HG03457 (cell line): ENCODE data around the gene VLDLR.

ENCODE experiments used
- ATAC-seq: cut with Tn5 transposase; IDR thresholded peaks from one replicate; pipeline ENCODE4 v1.9.1; 2021; ENCODE audit warnings: moderate number of reproducible peaks; ENCODE audit not compliant: unreplicated experiment

The VLDLR gene

GRCh38 chr9:2620919-2621721, 467 bp upstream of the VLDLR start:
- no peak for ATAC-seq

DNA sequence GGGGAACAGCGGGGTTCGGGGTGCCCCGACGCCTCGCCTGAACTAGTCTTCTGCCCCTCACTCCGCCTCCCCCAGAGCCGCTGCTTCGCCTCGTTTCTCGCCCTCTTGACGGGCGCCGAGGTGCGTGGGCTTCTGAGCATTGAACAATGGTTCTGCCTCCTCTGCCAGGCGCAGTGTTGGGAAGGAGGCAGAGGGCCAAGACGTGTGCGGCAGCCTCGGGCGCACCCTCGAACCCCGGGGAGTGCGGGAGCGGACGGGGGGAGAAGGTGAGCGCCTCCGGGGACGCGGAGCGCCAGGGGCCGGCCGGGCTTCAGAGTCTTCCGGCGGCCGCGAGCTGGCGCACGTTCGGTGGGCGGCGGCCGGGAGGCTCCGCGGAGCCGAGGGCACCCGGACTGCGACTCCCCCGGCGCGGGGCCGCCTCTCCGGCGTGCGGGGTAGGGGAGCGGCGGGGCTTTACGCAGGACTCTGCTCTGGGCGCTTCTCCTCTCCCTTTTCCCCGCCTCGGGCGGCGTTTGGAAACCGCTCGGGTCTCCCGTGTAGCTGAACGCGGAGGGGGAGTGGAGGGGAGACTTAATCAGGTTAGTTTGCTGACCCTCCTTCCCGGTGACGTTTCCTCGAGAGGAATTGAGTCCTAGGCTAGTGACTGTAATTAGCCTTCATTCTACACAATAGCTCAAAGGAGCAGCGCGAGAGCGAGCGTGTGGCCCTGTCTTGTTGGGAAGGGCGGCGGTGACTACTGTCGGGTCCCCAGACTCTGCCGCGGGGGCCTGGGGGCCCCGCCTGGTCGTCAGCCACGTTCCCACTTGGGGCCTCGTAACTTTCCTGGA, 1.1 kb downstream of the VLDLR start:
- peak; percentile 15 for ATAC-seq

DNA sequence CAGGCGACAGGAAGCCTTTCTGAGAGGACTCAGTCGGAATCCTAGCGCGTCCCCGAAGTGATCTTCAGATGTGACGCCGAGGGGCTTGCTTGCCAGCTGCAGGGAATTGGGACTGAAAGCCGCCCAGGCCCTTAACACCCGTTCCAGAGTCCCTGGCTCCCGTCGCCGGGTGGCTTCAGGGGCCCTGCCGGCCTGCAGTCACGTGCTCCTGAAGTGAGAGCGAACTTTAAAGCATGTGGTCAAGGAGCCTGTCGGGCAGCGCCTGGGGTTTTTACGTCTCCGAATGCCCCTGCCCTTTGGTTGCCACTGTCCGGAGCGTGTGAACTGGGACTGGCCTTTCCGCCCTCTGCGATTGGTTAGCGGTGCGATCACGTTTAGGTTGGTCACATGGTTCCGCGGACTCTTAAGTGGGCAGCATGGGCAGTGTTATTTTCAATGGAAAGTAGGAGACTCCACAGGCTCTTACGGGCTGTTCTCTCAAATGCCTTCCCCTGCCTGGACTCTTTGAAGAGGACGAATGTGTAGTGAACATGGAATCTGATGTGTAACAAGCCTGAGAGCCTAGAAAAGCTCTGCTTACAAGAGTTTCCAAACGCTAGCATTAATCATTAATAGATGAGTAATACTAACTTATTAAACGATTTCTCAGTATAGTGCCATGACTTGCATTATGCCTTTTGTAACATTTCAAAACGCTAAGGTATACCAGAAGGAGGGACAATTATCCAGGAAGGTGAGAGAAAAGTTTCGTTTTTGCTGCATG, 1.9 kb downstream of the VLDLR start:
- no peak for ATAC-seq

DNA sequence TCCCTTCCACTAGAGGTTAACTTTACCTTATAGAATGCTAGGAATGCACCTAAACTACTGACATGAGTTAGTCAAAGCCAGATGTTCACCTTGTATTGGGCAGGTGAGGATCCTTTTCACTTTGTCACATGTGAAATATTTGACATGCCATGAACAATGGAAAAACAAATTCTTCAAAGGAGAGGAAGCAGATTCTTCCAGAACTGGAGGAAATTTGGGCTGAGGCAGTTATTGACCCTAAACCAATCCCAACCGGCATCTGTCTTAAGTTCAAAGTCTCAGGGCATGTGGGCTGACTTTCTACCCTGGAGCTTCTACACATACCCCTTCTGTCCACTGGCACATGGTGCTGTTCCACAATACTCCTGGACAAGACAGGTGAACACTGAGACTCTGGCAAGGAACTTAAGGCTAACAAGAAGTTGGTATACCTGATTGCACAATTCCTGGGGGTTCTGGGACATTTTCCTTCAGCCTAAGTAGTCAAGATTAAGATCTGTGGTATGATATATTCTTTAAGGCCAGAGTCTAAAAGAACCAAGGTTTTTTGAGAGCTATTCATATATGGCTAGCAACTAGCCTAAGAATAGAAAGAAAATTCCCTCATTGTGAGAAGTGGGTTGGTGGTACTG, 2.6 kb downstream of the VLDLR start:
- no peak for ATAC-seq

DNA sequence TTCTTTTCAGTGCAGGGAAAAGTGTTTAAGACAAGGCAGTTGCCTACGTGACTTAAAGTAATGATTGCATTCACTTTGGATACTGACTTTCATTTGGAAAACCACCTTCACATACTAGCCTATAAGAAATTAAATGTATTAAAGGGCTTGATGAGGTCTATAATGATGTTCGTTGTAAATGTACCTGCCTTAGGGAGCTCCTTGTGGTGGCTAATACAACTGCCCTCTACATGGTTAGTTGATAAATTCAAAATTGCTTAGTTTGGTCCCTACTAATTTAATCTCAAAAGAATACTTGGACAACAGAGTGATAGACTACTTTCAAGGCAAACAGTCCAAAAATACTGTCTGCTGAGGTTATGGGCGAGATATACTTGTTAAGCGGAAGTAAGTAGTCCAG, 3.8 kb downstream of the VLDLR start:
- no peak for ATAC-seq

DNA sequence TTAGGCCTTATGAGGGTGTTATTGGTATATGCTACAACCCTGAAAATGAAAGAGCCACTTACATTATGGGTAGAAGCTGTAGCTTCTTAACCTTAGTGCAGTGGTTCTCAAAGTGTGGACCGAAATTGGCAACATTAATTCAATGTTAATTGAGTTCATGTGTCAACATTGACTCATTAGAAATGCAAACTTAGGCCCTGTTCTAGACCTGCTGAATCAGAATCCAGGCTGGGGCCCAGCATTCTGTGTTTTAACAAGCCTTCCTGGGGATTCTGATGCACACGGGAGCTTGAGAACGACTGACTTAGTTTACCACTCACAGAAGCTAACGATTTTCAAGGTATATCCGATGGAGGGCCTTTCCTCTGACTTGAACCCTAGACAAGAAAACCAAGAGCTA, 7.3 kb downstream of the VLDLR start:
- ATAC-seq = no peak

DNA sequence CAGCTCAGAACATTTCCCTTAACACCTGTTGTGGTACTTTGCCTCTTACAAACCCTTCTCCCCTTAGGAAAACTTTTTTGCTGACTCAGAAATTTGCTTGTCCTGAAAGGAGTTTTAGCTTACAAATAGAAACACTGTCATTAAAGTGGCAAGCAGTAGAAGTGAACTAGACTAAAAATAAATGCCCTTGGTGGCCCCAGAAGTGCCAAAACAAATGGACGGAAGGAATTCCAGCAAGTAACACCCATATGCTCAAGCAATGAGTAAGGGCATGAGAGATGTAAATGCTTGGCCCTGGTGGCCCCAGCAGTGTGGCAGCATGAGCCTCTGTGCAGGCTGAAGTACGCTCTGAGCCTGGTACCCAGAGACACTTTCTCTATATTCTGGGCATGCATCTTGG, 8.6 kb downstream of the VLDLR start:
- ATAC-seq = no peak

GRCh38 chr9:2631263-2631662, 9.7 kb downstream of the VLDLR start:
- ATAC-seq = no peak

- no peak for ATAC-seq
Measured at GRCh38 chr9:2634153-2634552, 12.6 kb downstream of the VLDLR start.

GRCh38 chr9:2634818-2635217, 13.2 kb downstream of the VLDLR start:
- no peak for ATAC-seq

DNA sequence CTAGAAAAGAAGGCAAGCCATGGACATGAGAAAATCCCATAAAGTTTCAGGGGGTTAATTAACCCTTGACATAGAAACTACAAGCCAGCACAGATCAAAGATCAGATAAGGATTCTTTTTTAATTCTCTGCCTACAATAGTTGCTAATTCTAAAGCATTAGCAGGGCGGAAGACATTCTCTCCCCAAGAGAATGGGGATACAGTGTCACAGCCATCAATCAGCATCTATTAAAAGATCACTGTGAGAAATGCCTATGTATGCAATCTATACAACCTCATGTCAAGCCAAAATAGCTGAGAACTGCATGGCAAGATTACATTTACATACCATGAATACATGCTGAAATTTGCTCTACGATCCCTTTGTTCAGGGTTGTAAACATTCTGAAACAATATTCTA, 14.3 kb downstream of the VLDLR start:
- ATAC-seq = no peak

DNA sequence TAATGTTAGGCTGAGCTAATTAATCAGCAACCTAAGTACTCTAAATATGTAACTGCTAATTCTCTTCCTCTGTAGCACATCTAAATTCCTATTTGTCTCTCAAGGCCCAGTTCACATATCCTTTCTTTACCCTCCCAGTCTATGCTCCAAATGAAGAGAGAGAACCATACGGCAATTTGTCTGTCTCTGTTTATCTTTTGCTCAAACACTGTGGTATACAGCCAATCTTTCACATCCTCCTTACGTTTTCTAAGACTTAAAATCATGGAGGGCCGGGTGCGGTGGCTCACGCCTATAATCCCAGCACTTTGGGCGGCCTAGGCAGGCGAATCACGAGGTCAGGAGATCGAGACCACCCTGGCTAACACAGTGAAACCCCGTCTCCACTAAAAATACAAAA, 15.8 kb downstream of the VLDLR start:
- no peak for ATAC-seq

DNA sequence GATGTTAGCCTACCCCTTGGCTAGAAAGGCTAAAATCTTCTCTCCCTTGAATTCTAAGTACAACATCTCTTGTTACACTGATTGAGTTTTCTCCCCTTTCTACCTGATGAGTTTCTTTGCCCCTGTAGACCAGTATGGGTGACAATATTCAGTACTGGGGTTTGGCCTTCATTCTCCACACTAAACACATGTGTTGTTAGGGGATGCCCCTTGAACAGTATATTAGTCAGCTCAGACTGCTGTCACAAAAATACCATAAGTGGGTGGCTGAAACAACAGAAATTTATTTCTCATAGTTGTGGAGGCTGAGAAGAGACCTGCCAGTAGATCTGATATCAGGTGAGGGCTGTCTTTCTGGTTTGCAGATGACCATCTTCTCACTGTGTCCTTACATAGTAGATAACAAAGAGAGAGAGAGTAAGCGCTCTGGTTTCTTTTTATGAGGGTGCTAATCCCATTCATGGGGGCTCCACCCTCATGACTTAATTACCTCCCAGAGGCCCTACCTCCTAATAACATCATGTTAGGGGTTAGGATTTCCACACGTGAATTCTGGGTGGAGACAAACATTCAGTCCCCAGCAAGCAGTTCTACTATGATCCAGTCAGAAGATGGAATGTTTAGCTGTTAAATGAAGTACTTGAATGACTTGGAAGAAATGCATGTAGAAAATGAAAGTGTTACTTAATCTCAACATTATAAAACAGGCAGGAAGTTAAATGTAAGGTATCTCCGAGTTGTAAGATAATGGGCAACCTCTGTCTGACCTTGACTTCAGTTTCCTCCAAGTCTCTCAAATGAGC, 17.5 kb downstream of the VLDLR start:
- no peak for ATAC-seq

GRCh38 chr9:2639786-2640185, 18.2 kb downstream of the VLDLR start:
- no peak for ATAC-seq

DNA sequence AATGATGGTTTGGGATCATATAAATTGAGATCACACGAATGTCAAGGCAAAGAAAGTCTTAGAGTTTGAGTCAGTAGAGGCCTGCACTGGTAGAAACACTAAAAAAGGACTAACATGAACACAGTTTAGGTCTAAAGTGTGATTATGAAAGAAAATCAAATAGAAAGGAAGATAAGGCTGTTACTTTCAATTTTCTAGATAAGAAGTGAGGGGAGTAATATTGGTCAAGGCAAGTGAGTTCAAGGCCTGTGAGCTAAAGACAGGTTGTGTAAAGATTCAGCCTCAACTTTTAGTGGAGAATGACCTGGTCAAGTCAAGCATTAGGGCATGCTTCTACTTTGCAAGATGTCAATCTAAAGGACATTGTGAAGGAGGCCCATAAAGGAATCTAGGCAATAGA, 19.0 kb downstream of the VLDLR start:
- ATAC-seq = no peak

GRCh38 chr9:2641033-2641432, 19.4 kb downstream of the VLDLR start:
- no peak for ATAC-seq

GRCh38 chr9:2642068-2642467, 20.5 kb downstream of the VLDLR start:
- no peak for ATAC-seq

GRCh38 chr9:2645569-2645968, 24.0 kb downstream of the VLDLR start:
- ATAC-seq = no peak

GRCh38 chr9:2655411-2655901, 33.9 kb downstream of the VLDLR start:
- ATAC-seq = no peak

DNA sequence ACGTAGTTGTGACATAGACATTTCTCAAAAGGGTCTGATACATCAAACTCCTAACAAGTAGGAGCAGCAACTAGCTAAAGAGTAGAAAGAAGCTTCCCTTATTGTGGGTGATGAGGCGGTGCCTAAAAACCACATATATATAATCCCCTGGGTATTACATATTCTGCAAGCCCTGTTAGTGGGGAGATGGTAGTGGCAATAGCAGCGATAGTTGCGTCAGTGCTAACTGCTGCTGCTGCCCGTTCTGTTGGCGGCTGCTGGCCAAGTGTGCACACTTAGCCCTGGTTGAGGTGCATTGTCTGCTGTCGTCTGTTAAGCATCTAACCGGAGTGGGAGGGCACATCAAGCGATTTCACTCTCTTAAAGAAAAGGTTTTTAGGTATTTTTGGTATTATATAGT, 35.8 kb downstream of the VLDLR start:
- ATAC-seq = no peak
